ENCODE results near the gene NAA30. TPM values are rescaled to one million over a fixed set of nuclear protein-coding genes. Genes with fewer than 3 reads are reported as not detected.

The NAA30 gene
- total and polyA plus RNA-seq, 2 donors (not counting 1 experiment from before 2014, with no cell fraction given) = 2.8 to 13.3 TPM

- Histone ChIP-seq H3K4me1 (ENCODE audit: control insufficient read depth in 2 of 2, insufficient read depth in 2 of 2, low read length in 2 of 2) (no peaks in the 10 kb centered on the region), H3K9ac (ENCODE audit: low read length) (no peak overlapping the region), H3K27me3 (replicated peaks in 1 of 4; ENCODE audit: control extremely low read depth in 1 of 4, control insufficient read depth in 3 of 4, insufficient read depth in 4 of 4, low read length in 3 of 4) (no peaks in the 10 kb centered on the region), H4K20me1 (ENCODE audit: control insufficient read depth, insufficient read depth, low read length, poor library complexity, severe bottlenecking) (no peaks in the 10 kb centered on the region), H3K4me2 (replicated peaks; ENCODE audit: low read depth, low read length, poor library complexity, severe bottlenecking) (no peak overlapping the region), H3K79me2 (ENCODE audit: control insufficient read depth, insufficient read depth, low read length) (no peaks in the 10 kb centered on the region), H3K36me3 (replicated peaks in 1 of 2; ENCODE audit: control extremely low read depth in 1 of 2, control insufficient read depth in 1 of 2, extremely low read depth in 1 of 2, insufficient read depth in 2 of 2, low read length in 1 of 2) (no peaks in the 10 kb centered on the region), H2AFZ (ENCODE audit: insufficient read depth, low read depth, low read length, poor library complexity, severe bottlenecking) (no peak overlapping the region), H3K27ac (ENCODE audit: low read length in 2 of 2) (no peak overlapping the region), H3K4me3 (ENCODE audit: control extremely low read depth in 1 of 5, extremely low read depth in 1 of 5, insufficient read depth in 1 of 5, low read depth in 2 of 5, low read length in 4 of 5) (no peak overlapping the region), H3K9me3 (ENCODE audit: control extremely low read depth in 1 of 3, control insufficient read depth in 2 of 3, insufficient read depth in 1 of 3, low read length in 2 of 3) (no peaks in the 10 kb centered on the region)
- no peaks in the 10 kb centered on the region for H3K9me3 Mint-ChIP-seq (ENCODE audit: insufficient read depth)
- TF ChIP-seq EZH2 (IDR thresholded peaks at IDR 0.05; ENCODE audit: borderline replicate concordance, insufficient read depth, low read depth, low read length, poor library complexity, severe bottlenecking) (no peak), CTCF (IDR thresholded peaks at IDR 0.05) (no peak)
- CTCF ChIA-PET = no interaction called here
- 73% methylated on average over 1 of the region's 2 CpGs for WGBS (ENCODE audit: insufficient coverage)
- POLR2A ChIA-PET = no interaction called here
- H3K27ac Mint-ChIP-seq = no peak overlapping the region
- no peaks in the 10 kb centered on the region for H3K4me1 Mint-ChIP-seq
- intact Hi-C loops (cut with micrococcal nuclease) = no loop called here
- H3K27me3 Mint-ChIP-seq = peaks cover 6% of the 10 kb centered on the region
- ATAC-seq (ENCODE audit: low read depth) (no peak), DNase-seq (no peak)
- H3K4me3 Mint-ChIP-seq = no peak overlapping the region
Measured at GRCh38 chr14:57382283-57382682, 8.1 kb upstream of the NAA30 start.

- Mint-ChIP-seq H3K9me3 (ENCODE audit: insufficient read depth) (no peaks in the 10 kb centered on the region), H3K27me3 (peaks cover 6% of the 10 kb centered on the region), H3K4me3 (no peak overlapping the region), H3K4me1 (peaks cover 2% of the 10 kb centered on the region), H3K27ac (no peak overlapping the region)
- ChIA-PET CTCF (interaction anchor here (0.8 kb wide), 1 partner anchor 893 kb away, joined by 3 read pairs; no protein-coding TSS in a partner anchor), POLR2A (no interaction called here)
- Histone ChIP-seq H4K20me1 (ENCODE audit: control insufficient read depth, insufficient read depth, low read length, poor library complexity, severe bottlenecking) (no peaks in the 10 kb centered on the region), H3K4me1 (ENCODE audit: control insufficient read depth in 2 of 2, insufficient read depth in 2 of 2, low read length in 2 of 2) (no peaks in the 10 kb centered on the region), H3K27me3 (replicated peaks in 1 of 4; ENCODE audit: control extremely low read depth in 1 of 4, control insufficient read depth in 3 of 4, insufficient read depth in 4 of 4, low read length in 3 of 4) (no peaks in the 10 kb centered on the region), H2AFZ (ENCODE audit: insufficient read depth, low read depth, low read length, poor library complexity, severe bottlenecking) (no peak overlapping the region), H3K4me3 (ENCODE audit: control extremely low read depth in 1 of 5, extremely low read depth in 1 of 5, insufficient read depth in 1 of 5, low read depth in 2 of 5, low read length in 4 of 5) (no peak overlapping the region), H3K79me2 (ENCODE audit: control insufficient read depth, insufficient read depth, low read length) (no peaks in the 10 kb centered on the region), H3K4me2 (replicated peaks; ENCODE audit: low read depth, low read length, poor library complexity, severe bottlenecking) (no peak overlapping the region), H3K9ac (ENCODE audit: low read length) (no peak overlapping the region), H3K9me3 (ENCODE audit: control extremely low read depth in 1 of 3, control insufficient read depth in 2 of 3, insufficient read depth in 1 of 3, low read length in 2 of 3) (no peaks in the 10 kb centered on the region), H3K27ac (ENCODE audit: low read length in 2 of 2) (no peak overlapping the region), H3K36me3 (replicated peaks in 1 of 2; ENCODE audit: control extremely low read depth in 1 of 2, control insufficient read depth in 1 of 2, extremely low read depth in 1 of 2, insufficient read depth in 2 of 2, low read length in 1 of 2) (no peaks in the 10 kb centered on the region)
- no peak for DNase-seq
- intact Hi-C loops (cut with micrococcal nuclease) = no loop called here
- no peak for TF ChIP-seq CTCF (IDR thresholded peaks at IDR 0.05)
- TF ChIP-seq EZH2 (IDR thresholded peaks at IDR 0.05; ENCODE audit: borderline replicate concordance, insufficient read depth, low read depth, low read length, poor library complexity, severe bottlenecking) = no peak
- ATAC-seq (ENCODE audit: low read depth) = no peak
Measured at GRCh38 chr14:57383125-57383745, 7.2 kb upstream of the NAA30 start.

Data from B cell (primary cell).